Colonic mucosa (tissue), 4 donors: ENCODE results near the gene WWOX. TPM values are rescaled to one million over a fixed set of nuclear protein-coding genes. Genes with fewer than 3 reads are reported as not detected.

Source experiments
- DNase-seq: peaks from one replicate; pipeline ENCODE4 v3.0.0-alpha.2; 2020
- H3K27ac ChIP-seq: fragments of 200-600 bp; one replicate; pipeline ENCODE4 v1.8.0; 2021
- H3K27me3 ChIP-seq: fragments of 200-600 bp; one replicate; pipeline ENCODE4 v1.8.0; 2021
- H3K36me3 ChIP-seq: fragments of 200-600 bp; one replicate; pipeline ENCODE4 v1.8.0; 2021
- H3K4me1 ChIP-seq: fragments of 200-600 bp; one replicate; pipeline ENCODE4 v1.8.0; 2021; ENCODE audit warnings: mild to moderate bottlenecking
- H3K4me3 ChIP-seq: fragments of 200-600 bp; one replicate; pipeline ENCODE4 v1.8.0; 2021
- H3K9ac ChIP-seq, 2 donors: one replicate each; pipeline ENCODE4 v1.7.0; 2013; ENCODE audit warnings: control low read depth in 2 of 2, low read depth in 2 of 2, low read length in 2 of 2
- H3K9me3 ChIP-seq: fragments of 200-600 bp; one replicate; pipeline ENCODE4 v1.8.0; 2021
- CTCF ChIP-seq: fragments of 200-600 bp; IDR thresholded peaks from one replicate; pipeline ENCODE4 v1.8.0; 2022; ENCODE audit warnings: antibody characterized with exemption, mild to moderate bottlenecking
- intact Hi-C: fragments of 100-400 bp; cut with DNase I; formaldehyde crosslinking; loops from one replicate; pipeline ENCODE4 v1.14.1; 2022
- total RNA-seq, 2 donors: library from RNA; stranded (reverse); fragmentation: NEBNext Ultra II Directional in 1 of 2; extraction: Animal tissue kit (Norgen Biotek cat#: 25700) in 1 of 2; gene quantifications; one replicate each; pipeline ENCODE4 v1.2.1, GENCODE V29; 2021
- donor health status: healthy.
- donor health status: DM: no; HTN: no; CAD: no.
- donor health status: DM: no; HTN: no; CAD: no.

Gene WWOX
- total RNA-seq, 2 donors from 2014 or later: 7.2 to 11.0 TPM

- Histone ChIP-seq H3K36me3 (no peaks in the 10 kb centered on the region), H3K4me1 (no peaks in the 10 kb centered on the region), H3K9me3 (no peaks in the 10 kb centered on the region), H3K27ac (no peak overlapping the region), H3K27me3 (no peaks in the 10 kb centered on the region), H3K4me3 (no peak overlapping the region), H3K9ac (no peak overlapping the region)
- no peak for DNase-seq
- intact Hi-C loops: no loop called here
- TF ChIP-seq CTCF: no peak
Measured at GRCh38 chr16:78953526-78953925, 854.1 kb downstream of the WWOX start.

GRCh38 chr16:78955206-78955605 is 855.8 kb downstream of the WWOX start:
- no peak for DNase-seq
- intact Hi-C loops: no loop called here
- H3K9ac ChIP-seq: no peak overlapping the region
- H3K27me3 ChIP-seq: no peaks in the 10 kb centered on the region
- no peak overlapping the region for H3K27ac ChIP-seq
- no peaks in the 10 kb centered on the region for H3K9me3 ChIP-seq
- H3K4me1 ChIP-seq: no peaks in the 10 kb centered on the region
- TF ChIP-seq CTCF: no peak
- H3K4me3 ChIP-seq: no peak overlapping the region
- H3K36me3 ChIP-seq: no peaks in the 10 kb centered on the region

GRCh38 chr16:78956859-78957258 is 857.4 kb downstream of the WWOX start:
- no peaks in the 10 kb centered on the region for H3K27me3 ChIP-seq
- H3K9me3 ChIP-seq: no peaks in the 10 kb centered on the region
- H3K9ac ChIP-seq: no peak overlapping the region
- TF ChIP-seq CTCF: no peak
- no peak overlapping the region for H3K27ac ChIP-seq
- H3K4me1 ChIP-seq: no peaks in the 10 kb centered on the region
- no peaks in the 10 kb centered on the region for H3K36me3 ChIP-seq
- intact Hi-C loops: no loop called here
- DNase-seq: no peak
- H3K4me3 ChIP-seq: no peak overlapping the region

GRCh38 chr16:78957317-78958100 is 858.1 kb downstream of the WWOX start:
- no peak for TF ChIP-seq CTCF
- Histone ChIP-seq H3K4me3 (no peak overlapping the region), H3K9me3 (no peaks in the 10 kb centered on the region), H3K9ac (no peak overlapping the region), H3K27ac (no peak overlapping the region), H3K4me1 (no peaks in the 10 kb centered on the region), H3K36me3 (no peaks in the 10 kb centered on the region), H3K27me3 (no peaks in the 10 kb centered on the region)
- no peak for DNase-seq
- intact Hi-C loops: no loop called here

- DNase-seq: no peak
- Histone ChIP-seq H3K9ac (no peak overlapping the region), H3K27ac (no peak overlapping the region), H3K36me3 (no peaks in the 10 kb centered on the region), H3K4me3 (no peak overlapping the region), H3K9me3 (no peaks in the 10 kb centered on the region), H3K27me3 (no peaks in the 10 kb centered on the region), H3K4me1 (no peaks in the 10 kb centered on the region)
- intact Hi-C loops: no loop called here
- TF ChIP-seq CTCF: no peak
Measured at GRCh38 chr16:78961464-78961863, 862.0 kb downstream of the WWOX start.
